Measurements from ENCODE around the gene CALHM1.

The CALHM1 gene

GRCh38 chr10:103445366-103445765, 13.3 kb downstream of the CALHM1 start:
- no peak for DNase-seq
- peak overlapping the region; percentile 62 to 82 for H3K27ac Mint-ChIP-seq
- H3K27me3 Mint-ChIP-seq: no peaks in the 10 kb centered on the region
- H3K4me1 Mint-ChIP-seq (ENCODE audit: low read depth in 2 of 2): peaks cover 36 to 40% of the 10 kb centered on the region in 2 donors
- no peaks in the 10 kb centered on the region for H3K9me3 Mint-ChIP-seq
- no peak overlapping the region for H3K4me3 Mint-ChIP-seq
- H3K36me3 Mint-ChIP-seq (ENCODE audit: insufficient read depth): peaks cover 62% of the 10 kb centered on the region
- ATAC-seq (replicated peaks): no peak

GRCh38 chr10:103444478-103444877, 14.2 kb downstream of the CALHM1 start:
- Mint-ChIP-seq H3K9me3 (no peaks in the 10 kb centered on the region), H3K4me1 (ENCODE audit: low read depth in 2 of 2) (peaks cover 29 to 31% of the 10 kb centered on the region in 2 donors), H3K4me3 (no peak overlapping the region), H3K27ac (peak overlapping the region; percentile 62 to 82), H3K27me3 (no peaks in the 10 kb centered on the region), H3K36me3 (ENCODE audit: insufficient read depth) (peaks cover 59% of the 10 kb centered on the region)
- no peak for DNase-seq
- no peak for ATAC-seq (replicated peaks)

GRCh38 chr10:103443475-103444185, 15.1 kb downstream of the CALHM1 start:
- H3K36me3 Mint-ChIP-seq (ENCODE audit: insufficient read depth): peaks cover 56% of the 10 kb centered on the region
- H3K4me3 Mint-ChIP-seq: no peak overlapping the region
- no peaks in the 10 kb centered on the region for H3K27me3 Mint-ChIP-seq
- H3K4me1 Mint-ChIP-seq (ENCODE audit: low read depth in 2 of 2): peaks cover 20 to 22% of the 10 kb centered on the region in 2 donors
- H3K9me3 Mint-ChIP-seq: no peaks in the 10 kb centered on the region
- no peak for ATAC-seq (replicated peaks)
- H3K27ac Mint-ChIP-seq: peak overlapping the region; percentile 81 to 82
- no peak for DNase-seq

DNA sequence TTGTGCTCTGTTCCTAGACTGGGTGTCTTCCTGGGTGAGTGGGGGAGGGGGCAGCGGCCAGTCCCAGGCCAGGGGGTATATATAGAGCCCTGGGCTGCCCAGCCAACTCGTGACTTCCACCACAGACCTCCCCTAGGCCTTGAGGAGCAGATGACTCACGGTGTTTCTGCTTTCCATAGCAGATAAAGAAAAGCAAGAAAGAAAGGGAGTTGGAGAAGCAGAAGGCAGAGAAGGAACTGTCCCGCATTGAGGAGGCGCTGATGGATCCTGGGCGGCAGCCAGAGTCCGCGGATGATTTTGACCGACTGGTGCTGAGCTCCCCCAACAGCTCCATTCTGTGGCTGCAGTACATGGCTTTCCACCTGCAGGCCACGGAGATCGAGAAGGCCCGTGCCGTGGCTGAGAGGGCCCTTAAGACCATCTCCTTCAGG, 16.7 kb downstream of the CALHM1 start:
- H3K27ac Mint-ChIP-seq: peak overlapping the region in 1 of 2 donors; percentile 38
- H3K9me3 Mint-ChIP-seq: no peaks in the 10 kb centered on the region
- peaks cover 8 to 14% of the 10 kb centered on the region in 2 donors for H3K4me1 Mint-ChIP-seq (ENCODE audit: low read depth in 2 of 2)
- H3K27me3 Mint-ChIP-seq: no peaks in the 10 kb centered on the region
- no peak overlapping the region for H3K4me3 Mint-ChIP-seq
- DNase-seq (no peak), ATAC-seq (replicated peaks) (no peak)
- H3K36me3 Mint-ChIP-seq (ENCODE audit: insufficient read depth): peaks cover 53% of the 10 kb centered on the region

DNA sequence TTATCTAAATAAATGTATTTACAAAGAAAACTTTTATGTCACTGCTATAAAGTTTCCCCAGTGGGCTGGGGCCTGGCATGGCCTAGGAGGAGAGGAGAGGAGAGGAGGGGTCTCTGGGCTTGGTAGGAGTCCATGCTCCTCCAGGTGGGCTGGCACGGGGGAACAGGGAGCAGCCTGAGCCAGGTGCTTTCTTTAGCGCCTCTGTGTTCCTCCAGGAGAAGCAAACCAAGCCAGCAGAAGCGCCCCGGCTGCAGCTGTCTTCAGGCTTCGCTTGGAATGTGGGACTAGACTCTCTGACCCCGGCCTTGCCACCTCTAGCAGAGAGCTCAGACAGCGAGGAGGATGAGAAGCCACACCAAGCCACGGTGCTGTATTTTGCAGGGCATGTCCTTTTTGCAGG, 17.1 kb downstream of the CALHM1 start:
- no peak for DNase-seq
- no peak overlapping the region for H3K4me3 Mint-ChIP-seq
- H3K36me3 Mint-ChIP-seq (ENCODE audit: insufficient read depth): peaks cover 53% of the 10 kb centered on the region
- ATAC-seq (replicated peaks): no peak
- no peaks in the 10 kb centered on the region for H3K27me3 Mint-ChIP-seq
- H3K9me3 Mint-ChIP-seq: no peaks in the 10 kb centered on the region
- H3K4me1 Mint-ChIP-seq (ENCODE audit: low read depth in 2 of 2): peaks cover 4 to 11% of the 10 kb centered on the region in 2 donors
- peak overlapping the region; percentile 38 to 66 for H3K27ac Mint-ChIP-seq

DNA sequence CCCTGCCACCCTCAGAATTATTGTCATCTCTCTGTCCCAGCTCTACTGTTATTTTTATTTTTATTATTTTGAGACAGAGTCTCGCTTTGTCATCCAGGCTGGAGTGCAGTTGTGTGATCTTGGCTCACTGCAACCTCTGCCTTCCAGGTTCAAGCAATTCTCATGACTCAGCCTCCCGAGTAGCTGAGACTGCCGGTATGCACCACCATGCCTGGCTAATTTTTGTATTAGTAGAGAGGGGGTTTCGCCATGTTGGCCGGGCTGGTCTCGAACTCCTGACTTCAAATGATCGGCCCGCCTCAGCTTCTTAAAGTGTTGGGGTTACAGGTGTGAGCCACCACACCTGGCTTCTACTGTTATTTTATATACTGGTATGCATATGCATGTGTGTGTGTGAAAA, 17.5 kb downstream of the CALHM1 start:
- H3K4me3 Mint-ChIP-seq: no peak overlapping the region
- no peaks in the 10 kb centered on the region for H3K9me3 Mint-ChIP-seq
- ATAC-seq (replicated peaks): no peak
- H3K36me3 Mint-ChIP-seq (ENCODE audit: insufficient read depth): peaks cover 53% of the 10 kb centered on the region
- no peak for DNase-seq
- H3K27ac Mint-ChIP-seq: peak overlapping the region; percentile 38 to 66
- no peaks in the 10 kb centered on the region for H3K27me3 Mint-ChIP-seq
- peaks cover 6 to 11% of the 10 kb centered on the region in 2 donors for H3K4me1 Mint-ChIP-seq (ENCODE audit: low read depth in 2 of 2)

GRCh38 chr10:103440416-103440815, 18.3 kb downstream of the CALHM1 start:
- DNase-seq (no peak), ATAC-seq (replicated peaks) (no peak)
- peak overlapping the region in 1 of 2 donors; percentile 6 for H3K27ac Mint-ChIP-seq
- H3K27me3 Mint-ChIP-seq: no peaks in the 10 kb centered on the region
- no peaks in the 10 kb centered on the region for H3K9me3 Mint-ChIP-seq
- H3K36me3 Mint-ChIP-seq (ENCODE audit: insufficient read depth): peaks cover 54% of the 10 kb centered on the region
- H3K4me1 Mint-ChIP-seq (ENCODE audit: low read depth in 2 of 2): peaks cover 4 to 10% of the 10 kb centered on the region in 2 donors
- H3K4me3 Mint-ChIP-seq: no peak overlapping the region

DNA sequence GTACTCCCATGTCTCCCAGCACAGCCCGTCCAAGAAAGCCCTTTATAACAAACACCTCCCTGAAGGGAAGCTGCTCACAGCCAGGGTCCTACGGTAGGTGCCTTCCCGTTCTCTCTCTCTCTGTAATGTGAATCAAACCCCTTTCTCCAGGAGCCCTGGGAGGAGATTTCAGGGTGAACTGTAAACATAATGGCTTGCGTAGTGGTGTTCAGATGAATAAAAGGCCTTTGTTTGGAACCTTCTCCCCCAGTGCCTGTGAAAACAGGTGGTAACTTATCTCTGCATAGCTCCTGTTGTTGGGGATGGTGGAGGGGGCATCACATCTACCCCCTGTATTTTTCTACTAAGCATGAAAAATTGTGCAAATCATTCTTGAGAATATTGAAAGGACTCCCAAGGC, 18.9 kb downstream of the CALHM1 start:
- H3K4me3 Mint-ChIP-seq: no peak overlapping the region
- peak overlapping the region; percentile 6 to 60 for H3K27ac Mint-ChIP-seq
- H3K4me1 Mint-ChIP-seq (ENCODE audit: low read depth in 2 of 2): peaks cover 4 to 5% of the 10 kb centered on the region in 2 donors
- H3K27me3 Mint-ChIP-seq: no peaks in the 10 kb centered on the region
- DNase-seq (no peak), ATAC-seq (replicated peaks) (no peak)
- no peaks in the 10 kb centered on the region for H3K9me3 Mint-ChIP-seq
- peaks cover 59% of the 10 kb centered on the region for H3K36me3 Mint-ChIP-seq (ENCODE audit: insufficient read depth)

DNA sequence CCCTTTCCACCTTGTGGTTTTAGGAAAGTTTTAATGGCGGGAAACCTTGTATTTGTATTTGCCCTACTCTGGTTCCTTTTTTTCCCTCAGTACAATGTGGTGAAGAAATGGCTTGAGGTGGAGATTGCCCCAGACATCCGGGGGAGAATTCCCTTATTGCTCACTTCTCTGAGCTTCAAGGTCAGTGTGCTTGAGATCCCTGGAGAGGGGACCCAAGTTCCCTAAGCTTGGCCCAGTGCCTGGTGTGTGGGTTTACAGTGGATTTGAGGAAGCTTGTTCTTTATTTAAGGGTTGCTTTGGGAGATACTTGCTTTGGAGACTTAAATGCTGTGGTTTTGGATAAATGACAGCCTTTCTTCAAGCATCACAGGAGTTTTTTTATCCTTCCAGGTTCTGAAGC, 24.8 kb downstream of the CALHM1 start:
- peaks cover 55% of the 10 kb centered on the region for H3K36me3 Mint-ChIP-seq (ENCODE audit: insufficient read depth)
- H3K4me1 Mint-ChIP-seq (ENCODE audit: low read depth in 2 of 2): peaks cover 2 to 8% of the 10 kb centered on the region in 2 donors
- DNase-seq: no peak
- H3K4me3 Mint-ChIP-seq: no peak overlapping the region
- no peaks in the 10 kb centered on the region for H3K9me3 Mint-ChIP-seq
- H3K27me3 Mint-ChIP-seq: no peaks in the 10 kb centered on the region
- ATAC-seq (replicated peaks): no peak
- peak overlapping the region in 1 of 2 donors; percentile 21 for H3K27ac Mint-ChIP-seq

DNA sequence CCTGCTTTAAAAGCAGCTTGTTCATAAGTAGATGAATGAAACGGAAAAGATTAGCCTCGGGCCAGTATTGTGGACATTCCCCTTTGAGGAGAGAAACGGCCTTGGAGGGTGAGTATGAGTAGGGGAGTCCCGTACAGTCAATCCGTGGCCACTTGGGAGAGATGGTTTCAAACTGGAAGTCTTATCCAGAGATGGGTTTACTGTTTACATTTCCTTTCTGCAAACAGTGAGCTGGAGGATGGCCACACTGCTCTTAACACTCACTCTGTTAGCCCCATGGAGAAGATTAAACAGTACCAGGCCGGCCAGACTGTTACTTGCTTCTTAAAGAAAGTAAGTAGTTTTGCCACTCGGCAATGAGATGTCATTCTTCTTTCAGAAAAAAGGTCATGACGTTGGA, 26.8 kb downstream of the CALHM1 start:
- Mint-ChIP-seq H3K27me3 (no peaks in the 10 kb centered on the region), H3K4me3 (no peak overlapping the region), H3K36me3 (ENCODE audit: insufficient read depth) (peaks cover 57% of the 10 kb centered on the region), H3K27ac (no peak overlapping the region), H3K4me1 (ENCODE audit: low read depth in 2 of 2) (peaks cover 5 to 8% of the 10 kb centered on the region in 2 donors), H3K9me3 (no peaks in the 10 kb centered on the region)
- ATAC-seq (replicated peaks): no peak
- no peak for DNase-seq

DNA sequence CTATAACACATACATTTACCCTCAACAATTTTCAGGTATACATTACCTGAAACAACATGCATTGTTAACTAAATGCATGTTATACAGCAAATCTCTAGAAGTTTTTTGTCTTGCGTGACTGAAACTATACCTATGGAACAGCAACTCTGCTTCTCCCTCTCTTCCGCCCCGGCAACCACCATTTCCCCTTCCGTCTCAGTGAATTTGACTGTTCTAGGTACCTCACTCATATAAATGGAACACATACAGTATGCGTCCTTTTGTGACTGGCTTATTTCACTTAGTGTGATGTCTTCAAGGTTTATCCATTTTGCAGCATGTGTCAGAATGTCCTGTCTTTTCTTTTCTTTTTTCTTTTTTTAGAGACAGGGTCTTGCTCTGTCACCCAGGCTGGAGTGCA, 29.1 kb downstream of the CALHM1 start:
- Mint-ChIP-seq H3K27ac (peak overlapping the region; percentile 62 to 83), H3K36me3 (ENCODE audit: insufficient read depth) (peaks cover 59% of the 10 kb centered on the region), H3K4me3 (peak overlapping the region in 1 of 2 donors; percentile 32), H3K27me3 (no peaks in the 10 kb centered on the region), H3K4me1 (ENCODE audit: low read depth in 2 of 2) (peaks cover 5% of the 10 kb centered on the region in 2 donors), H3K9me3 (no peaks in the 10 kb centered on the region)
- DNase-seq (no peak), ATAC-seq (replicated peaks) (peak; percentile 49)

DNA sequence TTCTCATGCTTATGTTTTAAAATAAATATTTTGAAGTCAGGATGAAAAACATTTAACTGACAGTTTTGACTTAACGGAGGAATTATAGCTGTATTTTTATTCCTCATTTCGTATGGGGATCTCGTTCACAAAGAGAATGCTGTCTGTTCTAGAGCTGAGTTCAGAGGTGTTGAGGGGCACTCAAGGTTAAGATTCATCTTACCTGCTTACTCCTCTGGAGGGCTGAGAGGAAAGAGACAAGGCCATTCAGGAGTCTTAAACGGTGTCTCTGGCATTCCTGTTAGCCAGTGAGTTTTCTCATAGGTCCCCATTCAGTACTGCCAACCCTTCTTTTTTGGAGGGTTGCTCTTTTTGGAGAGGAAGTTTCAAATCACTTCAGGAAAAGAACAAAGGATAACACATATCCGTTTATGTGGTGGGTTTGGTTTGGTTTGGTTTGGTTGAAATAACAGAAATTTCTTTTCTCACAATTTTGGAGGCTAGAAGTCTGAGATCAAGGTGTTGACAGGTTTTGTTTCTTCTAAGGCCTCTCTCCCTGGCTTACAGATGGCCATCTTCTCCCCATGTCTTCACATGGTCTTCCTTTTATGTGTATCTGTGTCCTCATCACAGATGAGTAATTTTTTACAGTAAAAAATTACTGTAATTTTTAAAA, 29.6 kb downstream of the CALHM1 start:
- H3K9me3 Mint-ChIP-seq: no peaks in the 10 kb centered on the region
- H3K36me3 Mint-ChIP-seq (ENCODE audit: insufficient read depth): peaks cover 61% of the 10 kb centered on the region
- peak overlapping the region; percentile 62 to 83 for H3K27ac Mint-ChIP-seq
- H3K4me1 Mint-ChIP-seq (ENCODE audit: low read depth in 2 of 2): peaks cover 5% of the 10 kb centered on the region in 2 donors
- peak overlapping the region in 1 of 2 donors; percentile 32 for H3K4me3 Mint-ChIP-seq
- no peaks in the 10 kb centered on the region for H3K27me3 Mint-ChIP-seq
- peak; percentile 21 for ATAC-seq (replicated peaks)
- DNase-seq: no peak

- DNase-seq: no peak
- Mint-ChIP-seq H3K4me1 (ENCODE audit: low read depth in 2 of 2) (peaks cover 4 to 5% of the 10 kb centered on the region in 2 donors), H3K4me3 (no peak overlapping the region), H3K36me3 (ENCODE audit: insufficient read depth) (peaks cover 65% of the 10 kb centered on the region), H3K9me3 (no peaks in the 10 kb centered on the region), H3K27me3 (no peaks in the 10 kb centered on the region), H3K27ac (no peak overlapping the region)
- no peak for ATAC-seq (replicated peaks)
Measured at GRCh38 chr10:103427866-103428265, 30.8 kb downstream of the CALHM1 start.

- Mint-ChIP-seq H3K4me1 (ENCODE audit: low read depth in 2 of 2) (peaks cover 0 to 3% of the 10 kb centered on the region in 2 donors), H3K36me3 (ENCODE audit: insufficient read depth) (peaks cover 81% of the 10 kb centered on the region), H3K9me3 (no peaks in the 10 kb centered on the region), H3K27me3 (no peaks in the 10 kb centered on the region), H3K27ac (no peak overlapping the region), H3K4me3 (no peak overlapping the region)
- ATAC-seq (replicated peaks): no peak
- no peak for DNase-seq
Measured at GRCh38 chr10:103423748-103424147, 35.0 kb downstream of the CALHM1 start.

Data from effector memory CD8-positive, alpha-beta T cell (primary cell).